GM13976 (cell line): ENCODE data around the gene ROR2.

Experiments
- DNase-seq: peaks from one replicate; pipeline ENCODE4 v3.0.0; 2012; ENCODE audit warnings: low spot score
- CTCF ChIP-seq: IDR thresholded peaks from 2 replicates; pipeline ENCODE4 v1.5.1; 2012; ENCODE audit warnings: borderline replicate concordance, mild to moderate bottlenecking; ENCODE audit not compliant: insufficient read depth; ENCODE audit errors: extremely low read depth, missing control alignments, control extremely low read depth
- in situ Hi-C: fragments of 300-500 bp; cut with MboI; formaldehyde crosslinking; loops from one replicate; pipeline ENCODE4 v1.12.0; 2022; ENCODE audit warnings: low sequenced_read_pairs, mixed read lengths, inconsistent platforms; ENCODE audit not compliant: unreplicated experiment

Gene ROR2

GRCh38 chr9:91683269-91683668, 266.8 kb downstream of the ROR2 start:
- DNase-seq, result no peak
- in situ Hi-C loops, result loop anchor here (25.0 kb wide), 1 partner anchor 771 kb away; no protein-coding TSS in a partner anchor
- TF ChIP-seq CTCF, result no peak

DNA sequence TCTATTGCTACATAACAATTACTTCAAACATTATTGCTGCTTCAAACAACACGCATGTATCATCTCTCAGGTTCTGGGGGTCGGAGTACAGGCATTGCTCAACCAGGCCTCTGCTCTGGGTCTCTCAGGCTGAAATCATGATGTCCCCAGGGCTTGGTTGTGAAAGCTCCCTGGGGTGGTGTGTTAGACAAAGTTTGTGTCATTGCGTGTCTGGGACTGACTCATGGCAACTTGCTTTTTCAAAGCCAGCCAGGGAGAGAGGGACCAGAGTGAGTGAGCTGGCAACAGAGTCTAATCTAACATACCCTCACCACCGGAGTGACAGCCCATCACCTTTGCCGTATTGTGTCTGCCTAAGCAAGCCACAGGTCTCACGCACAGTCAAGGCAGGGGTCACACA, 267.2 kb downstream of the ROR2 start:
- no peak for TF ChIP-seq CTCF
- in situ Hi-C loops, result loop anchor here (25.0 kb wide), 1 partner anchor 771 kb away; no protein-coding TSS in a partner anchor
- no peak for DNase-seq

GRCh38 chr9:91681461-91682305, 268.3 kb downstream of the ROR2 start:
- peak; percentile 88 for DNase-seq
- peak; percentile 88 for TF ChIP-seq CTCF
- in situ Hi-C loops, result loop anchor here (25.0 kb wide), 1 partner anchor 769 kb away; no protein-coding TSS in a partner anchor

DNA sequence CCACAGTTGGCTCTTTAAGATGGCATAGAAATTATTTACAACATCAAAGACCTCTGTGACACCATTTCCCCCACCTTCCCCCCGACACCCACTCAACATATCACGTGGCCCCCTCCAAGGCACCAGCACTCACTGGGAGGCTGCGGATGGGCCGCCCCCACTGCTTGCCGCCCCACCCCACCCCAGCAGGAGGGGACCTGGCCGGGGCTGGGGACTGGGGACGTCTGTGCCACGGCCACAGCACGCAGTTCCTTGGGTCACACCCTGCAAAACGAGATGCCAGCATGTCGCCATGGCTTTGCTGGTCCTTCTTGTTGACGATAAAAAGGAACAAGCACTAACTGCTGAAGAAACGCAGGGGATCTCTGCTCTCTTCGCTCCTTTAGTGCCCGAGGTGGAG, 269.0 kb downstream of the ROR2 start:
- in situ Hi-C loops, result loop anchor here (25.0 kb wide), 1 partner anchor 769 kb away; no protein-coding TSS in a partner anchor
- no peak for TF ChIP-seq CTCF
- DNase-seq, result no peak

DNA sequence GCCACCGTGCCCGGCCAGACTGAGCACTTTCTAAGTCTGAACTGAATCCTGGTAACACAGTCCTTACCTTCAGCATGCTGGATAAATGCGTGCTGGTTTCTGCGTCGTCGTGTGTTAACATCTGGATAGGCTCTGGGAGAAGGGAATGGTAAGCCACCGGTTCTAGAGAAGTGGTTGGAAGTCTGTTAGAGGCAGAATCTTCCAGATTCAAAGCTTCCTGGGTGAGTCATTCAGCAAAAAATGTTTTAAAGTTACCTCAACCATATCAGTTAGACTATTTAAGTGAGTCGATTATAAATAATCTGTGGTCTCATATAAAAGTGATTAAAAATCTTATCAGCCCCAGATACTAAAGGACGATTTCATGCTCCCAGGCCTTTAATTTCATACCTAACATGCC, 269.9 kb downstream of the ROR2 start:
- in situ Hi-C loops, result loop anchor here (25.0 kb wide), 1 partner anchor 768 kb away; no protein-coding TSS in a partner anchor
- no peak for DNase-seq
- no peak for TF ChIP-seq CTCF

- no peak for TF ChIP-seq CTCF
- in situ Hi-C loops, result loop anchor here (10.0 to 25.0 kb wide), 2 partner anchors 244 to 767 kb away; no protein-coding TSS in a partner anchor
- DNase-seq, result no peak
Observed at GRCh38 chr9:91678807-91679580, 271.0 kb downstream of the ROR2 start.
